Testis (tissue), 2 donors: ENCODE measurements around the gene ST6GAL2.

ENCODE experiments used
- POLR2A ChIP-seq: fragments of 450-650 bp; IDR thresholded peaks from one replicate; pipeline ENCODE4 v1.6.1; 2017; ENCODE audit warnings: antibody characterized with exemption, mild to moderate bottlenecking, moderate library complexity
- TF ChIP-seq, protein P1 (sequence below), 3 experiments: fragments of 450-650 bp in 2 of 3; fragments of 200-600 bp in 1 of 3; sonication (generic) in 1 of 3; IDR thresholded peaks; one replicate each; pipeline ENCODE4 v1.5.1; 2016 to 2019; ENCODE audit warnings: antibody characterized with exemption in 3 of 3, mild to moderate bottlenecking in 2 of 3, moderate library complexity in 1 of 3

DNA sequence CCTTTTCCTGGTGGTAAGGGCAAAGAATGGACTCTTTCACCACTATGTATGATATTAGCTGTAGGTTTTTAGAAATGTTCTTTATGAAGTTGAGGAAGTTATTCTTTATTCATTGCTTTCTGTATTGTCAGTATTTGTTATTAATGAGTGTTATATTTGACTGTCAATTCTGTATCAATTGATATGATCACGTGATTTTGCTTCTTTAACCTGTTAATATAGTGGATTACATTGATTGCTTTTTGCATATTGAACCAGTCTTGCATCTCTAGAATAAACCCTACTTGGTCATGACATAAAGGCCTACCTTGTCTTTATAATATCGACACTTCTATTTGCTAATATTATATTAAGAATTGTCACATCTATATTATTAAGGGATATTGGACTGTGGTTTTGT is 18.3 kb upstream of the ST6GAL2 start:
- TF ChIP-seq, protein P1, sequence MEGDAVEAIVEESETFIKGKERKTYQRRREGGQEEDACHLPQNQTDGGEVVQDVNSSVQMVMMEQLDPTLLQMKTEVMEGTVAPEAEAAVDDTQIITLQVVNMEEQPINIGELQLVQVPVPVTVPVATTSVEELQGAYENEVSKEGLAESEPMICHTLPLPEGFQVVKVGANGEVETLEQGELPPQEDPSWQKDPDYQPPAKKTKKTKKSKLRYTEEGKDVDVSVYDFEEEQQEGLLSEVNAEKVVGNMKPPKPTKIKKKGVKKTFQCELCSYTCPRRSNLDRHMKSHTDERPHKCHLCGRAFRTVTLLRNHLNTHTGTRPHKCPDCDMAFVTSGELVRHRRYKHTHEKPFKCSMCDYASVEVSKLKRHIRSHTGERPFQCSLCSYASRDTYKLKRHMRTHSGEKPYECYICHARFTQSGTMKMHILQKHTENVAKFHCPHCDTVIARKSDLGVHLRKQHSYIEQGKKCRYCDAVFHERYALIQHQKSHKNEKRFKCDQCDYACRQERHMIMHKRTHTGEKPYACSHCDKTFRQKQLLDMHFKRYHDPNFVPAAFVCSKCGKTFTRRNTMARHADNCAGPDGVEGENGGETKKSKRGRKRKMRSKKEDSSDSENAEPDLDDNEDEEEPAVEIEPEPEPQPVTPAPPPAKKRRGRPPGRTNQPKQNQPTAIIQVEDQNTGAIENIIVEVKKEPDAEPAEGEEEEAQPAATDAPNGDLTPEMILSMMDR (IDR thresholded peaks at IDR 0.05), result no peak
- TF ChIP-seq POLR2A, result no peak
